ENCODE results near the gene LGALS9.

LGALS9 gene

DNA sequence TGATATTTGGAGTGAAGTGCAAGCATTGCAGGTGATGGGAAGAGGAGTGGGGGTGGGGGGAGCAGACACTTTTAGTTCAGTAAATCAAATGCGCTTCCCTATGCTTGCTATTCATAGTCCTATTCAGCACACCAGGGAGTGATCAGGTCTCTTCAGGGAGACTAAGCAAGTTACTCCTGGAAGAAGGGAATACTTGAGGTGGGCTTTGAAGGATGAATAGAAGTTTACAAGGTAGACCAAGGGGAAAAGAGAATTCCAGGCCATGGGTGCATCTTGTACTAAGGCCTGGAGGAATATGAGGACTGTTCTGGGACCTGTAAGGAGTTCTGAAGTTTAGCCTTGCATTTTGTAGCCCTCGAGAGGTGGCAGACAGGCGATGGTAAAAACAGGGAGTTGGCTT is 40.1 kb upstream of the LGALS9 start:
- ChIA-PET POLR2A (interaction anchor here (1.1 kb wide), 1 partner anchor 295 kb away, joined by 3 read pairs; no protein-coding TSS in a partner anchor), CTCF (interaction anchor here (2.0 to 5.2 kb wide), 3 partner anchors 9 to 12 kb away, joined by 6 to 38 read pairs (median 28); no protein-coding TSS in a partner anchor)
- TF ChIP-seq ZNF248 (tag by site-specific recombination; IDR thresholded peaks at IDR 0.05): no peak
- TF ChIP-seq ZBTB10 (tag by site-specific recombination; IDR thresholded peaks at IDR 0.05): no peak
- TF ChIP-seq ZFP3 (tag by site-specific recombination; IDR thresholded peaks at IDR 0.05; ENCODE audit: low read depth): peak; percentile 68
- Histone ChIP-seq H3K9me3 (ENCODE audit: control insufficient read depth, insufficient read depth, low read depth, low read length) (no peaks in the 10 kb centered on the region), H3K36me3 (ENCODE audit: control insufficient read depth in 2 of 2, insufficient read depth in 1 of 2, low read length in 2 of 2) (peaks cover 0 to 56% of the 10 kb centered on the region in 2 experiments; a peak in 1 of 3 replicates), H3K27ac (ENCODE audit: extremely low read depth, low read depth, low read length) (no peak overlapping the region), H3K4me3 (ENCODE audit: low read depth, low read length) (no peak overlapping the region), H3K4me1 (ENCODE audit: control insufficient read depth, insufficient read depth, low read length) (no peaks in the 10 kb centered on the region)

GRCh38 chr17:27591986-27592385 is 39.0 kb upstream of the LGALS9 start:
- TF ChIP-seq ZNF692 (tag by site-specific recombination; IDR thresholded peaks at IDR 0.05) (no peak), ZNF292 (tag by site-specific recombination; IDR thresholded peaks at IDR 0.05; ENCODE audit: borderline replicate concordance, low read depth) (no peak), ZNF140 (tag by site-specific recombination; IDR thresholded peaks at IDR 0.05) (no peak), ZNF544 (tag by site-specific recombination; IDR thresholded peaks at IDR 0.05) (no peak), ZNF555 (tag by site-specific recombination; conservative IDR thresholded peaks at IDR 0.05) (no peak), ZBTB48 (tag by site-specific recombination; IDR thresholded peaks at IDR 0.05) (no peak), ZNF16 (tag by site-specific recombination; IDR thresholded peaks at IDR 0.05; ENCODE audit: low read depth) (no peak), ZNF175 (tag by site-specific recombination; IDR thresholded peaks at IDR 0.05) (no peak), ZIC2 (tag by site-specific recombination; IDR thresholded peaks at IDR 0.05) (no peak), MYNN (tag by site-specific recombination; IDR thresholded peaks at IDR 0.05; ENCODE audit: borderline replicate concordance) (no peak)
- TF ChIP-seq, protein P1, sequence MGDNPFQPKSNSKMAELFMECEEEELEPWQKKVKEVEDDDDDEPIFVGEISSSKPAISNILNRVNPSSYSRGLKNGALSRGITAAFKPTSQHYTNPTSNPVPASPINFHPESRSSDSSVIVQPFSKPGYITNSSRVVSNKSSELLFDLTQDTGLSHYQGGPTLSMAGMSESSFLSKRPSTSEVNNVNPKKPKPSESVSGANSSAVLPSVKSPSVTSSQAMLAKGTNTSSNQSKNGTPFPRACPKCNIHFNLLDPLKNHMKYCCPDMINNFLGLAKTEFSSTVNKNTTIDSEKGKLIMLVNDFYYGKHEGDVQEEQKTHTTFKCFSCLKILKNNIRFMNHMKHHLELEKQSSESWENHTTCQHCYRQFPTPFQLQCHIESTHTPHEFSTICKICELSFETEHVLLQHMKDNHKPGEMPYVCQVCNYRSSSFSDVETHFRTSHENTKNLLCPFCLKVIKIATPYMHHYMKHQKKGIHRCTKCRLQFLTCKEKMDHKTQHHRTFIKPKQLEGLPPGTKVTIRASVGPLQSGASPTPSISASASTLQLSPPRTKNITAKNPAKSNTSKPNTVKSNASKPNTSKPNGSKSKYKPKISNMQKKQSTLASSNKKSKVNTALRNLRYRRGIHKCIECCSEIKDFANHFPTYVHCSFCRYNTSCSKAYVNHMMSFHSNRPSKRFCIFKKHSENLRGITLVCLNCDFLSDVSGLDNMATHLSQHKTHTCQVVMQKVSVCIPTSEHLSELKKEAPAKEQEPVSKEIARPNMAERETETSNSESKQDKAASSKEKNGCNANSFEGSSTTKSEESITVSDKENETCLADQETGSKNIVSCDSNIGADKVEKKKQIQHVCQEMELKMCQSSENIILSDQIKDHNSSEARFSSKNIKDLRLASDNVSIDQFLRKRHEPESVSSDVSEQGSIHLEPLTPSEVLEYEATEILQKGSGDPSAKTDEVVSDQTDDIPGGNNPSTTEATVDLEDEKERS (tag by site-specific recombination; IDR thresholded peaks at IDR 0.05): no peak
- POLR2A ChIA-PET: no interaction called here
- CTCF ChIA-PET: interaction anchor here (1.0 to 4.3 kb wide), 4 partner anchors 11 to 355 kb away, joined by 3 to 28 read pairs (median 8); partner anchors contain the start of gene KSR1
- H3K36me3 ChIP-seq (ENCODE audit: control insufficient read depth in 2 of 2, insufficient read depth in 1 of 2, low read length in 2 of 2): peaks cover 0 to 58% of the 10 kb centered on the region in 2 experiments; a peak in 1 of 3 replicates
- H3K27ac ChIP-seq (ENCODE audit: extremely low read depth, low read depth, low read length): no peak overlapping the region
- no peaks in the 10 kb centered on the region for H3K4me1 ChIP-seq (ENCODE audit: control insufficient read depth, insufficient read depth, low read length)
- H3K9me3 ChIP-seq (ENCODE audit: control insufficient read depth, insufficient read depth, low read depth, low read length): no peaks in the 10 kb centered on the region
- H3K4me3 ChIP-seq (ENCODE audit: low read depth, low read length): no peak overlapping the region

All from HEK293 (cell line).